Loucy (cell line): ENCODE results near the gene GRB10.

Source experiments
- EZH2phosphoT487 ChIP-seq: fragments of 200-600 bp; IDR thresholded peaks from 2 replicates; pipeline ENCODE4 v1.6.1; 2018; ENCODE audit warnings: antibody characterized with exemption, mild to moderate bottlenecking, moderate library complexity, borderline replicate concordance
- TF ChIP-seq, protein P1 (sequence below): fragments of 200-600 bp; sonication (generic); conservative IDR thresholded peaks from 2 replicates; pipeline ENCODE4 v1.5.1; 2014; ENCODE audit warnings: mild to moderate bottlenecking, antibody characterized with exemption, low read length

DNA sequence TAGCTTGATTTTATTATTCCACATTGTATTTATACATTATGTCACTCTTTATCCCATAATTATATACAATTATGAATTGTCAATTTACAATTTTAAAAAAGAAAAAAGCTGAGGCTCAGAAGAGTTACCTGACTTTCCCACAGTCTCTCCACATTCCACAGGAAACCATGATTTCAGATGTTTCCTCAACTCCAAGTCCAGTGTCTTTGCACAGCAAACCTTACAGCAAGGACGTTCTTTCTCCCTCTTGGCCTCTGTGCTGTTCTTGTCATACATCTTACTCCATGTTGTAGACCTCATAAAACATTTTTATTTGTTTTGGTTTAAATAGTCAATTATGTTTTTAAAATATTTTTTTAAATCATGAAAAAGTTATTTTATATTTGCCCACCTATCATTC, 34.9 kb upstream of the GRB10 start:
- TF ChIP-seq, protein P1, sequence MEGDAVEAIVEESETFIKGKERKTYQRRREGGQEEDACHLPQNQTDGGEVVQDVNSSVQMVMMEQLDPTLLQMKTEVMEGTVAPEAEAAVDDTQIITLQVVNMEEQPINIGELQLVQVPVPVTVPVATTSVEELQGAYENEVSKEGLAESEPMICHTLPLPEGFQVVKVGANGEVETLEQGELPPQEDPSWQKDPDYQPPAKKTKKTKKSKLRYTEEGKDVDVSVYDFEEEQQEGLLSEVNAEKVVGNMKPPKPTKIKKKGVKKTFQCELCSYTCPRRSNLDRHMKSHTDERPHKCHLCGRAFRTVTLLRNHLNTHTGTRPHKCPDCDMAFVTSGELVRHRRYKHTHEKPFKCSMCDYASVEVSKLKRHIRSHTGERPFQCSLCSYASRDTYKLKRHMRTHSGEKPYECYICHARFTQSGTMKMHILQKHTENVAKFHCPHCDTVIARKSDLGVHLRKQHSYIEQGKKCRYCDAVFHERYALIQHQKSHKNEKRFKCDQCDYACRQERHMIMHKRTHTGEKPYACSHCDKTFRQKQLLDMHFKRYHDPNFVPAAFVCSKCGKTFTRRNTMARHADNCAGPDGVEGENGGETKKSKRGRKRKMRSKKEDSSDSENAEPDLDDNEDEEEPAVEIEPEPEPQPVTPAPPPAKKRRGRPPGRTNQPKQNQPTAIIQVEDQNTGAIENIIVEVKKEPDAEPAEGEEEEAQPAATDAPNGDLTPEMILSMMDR = no peak
- no peak for TF ChIP-seq EZH2phosphoT487
